ENCODE data around the gene MYEF2.

DNA sequence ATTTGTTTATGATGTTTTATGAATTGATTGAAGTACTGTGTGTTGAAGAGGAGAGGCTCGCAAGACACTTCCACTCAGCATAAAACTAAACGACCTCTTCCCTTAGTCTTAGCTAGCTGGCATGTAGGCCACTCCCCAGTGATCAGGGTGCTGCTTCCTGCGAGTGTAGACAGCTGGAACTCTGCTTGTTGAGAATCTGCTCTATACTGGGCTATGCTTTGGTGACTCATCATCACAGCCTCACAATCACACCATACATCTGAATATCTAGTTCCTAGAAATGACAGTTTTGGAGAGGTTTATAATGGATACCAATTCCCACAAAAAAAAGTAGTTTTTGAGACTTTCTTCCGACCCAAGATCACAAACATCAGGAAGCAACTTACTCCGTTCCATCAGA, 58.8 kb downstream of the MYEF2 start:
- TF ChIP-seq CTCF (conservative IDR thresholded peaks at IDR 0.05; ENCODE audit: low read length) = no peak
- TF ChIP-seq EZH2phosphoT487 (IDR thresholded peaks at IDR 0.05; ENCODE audit: borderline replicate concordance) = no peak

All from Loucy (cell line).